Fibroblast of skin of left quadriceps (primary cell): ENCODE results near the gene PPIB.

Experiments used
- DNase-seq, 2 experiments: peaks; one replicate each; pipeline ENCODE4 v3.0.0-alpha.2; 2013; ENCODE audit warnings: low read depth in 2 of 2

The PPIB gene

GRCh38 chr15:64162869-64163658 is at the start of gene PPIB:
TSS of gene PPIB (minus strand) at chr15:64163022. CDS start at chr15:64162986, 36 bp downstream.
- DNase-seq: peak; percentile 95 to 96

- no peak for DNase-seq
These were observed 48.9 kb upstream of the PPIB start for GRCh38 chr15:64211696-64212095.

GRCh38 chr15:64210371-64210770 is 47.5 kb upstream of the PPIB start:
- DNase-seq: no peak

DNA sequence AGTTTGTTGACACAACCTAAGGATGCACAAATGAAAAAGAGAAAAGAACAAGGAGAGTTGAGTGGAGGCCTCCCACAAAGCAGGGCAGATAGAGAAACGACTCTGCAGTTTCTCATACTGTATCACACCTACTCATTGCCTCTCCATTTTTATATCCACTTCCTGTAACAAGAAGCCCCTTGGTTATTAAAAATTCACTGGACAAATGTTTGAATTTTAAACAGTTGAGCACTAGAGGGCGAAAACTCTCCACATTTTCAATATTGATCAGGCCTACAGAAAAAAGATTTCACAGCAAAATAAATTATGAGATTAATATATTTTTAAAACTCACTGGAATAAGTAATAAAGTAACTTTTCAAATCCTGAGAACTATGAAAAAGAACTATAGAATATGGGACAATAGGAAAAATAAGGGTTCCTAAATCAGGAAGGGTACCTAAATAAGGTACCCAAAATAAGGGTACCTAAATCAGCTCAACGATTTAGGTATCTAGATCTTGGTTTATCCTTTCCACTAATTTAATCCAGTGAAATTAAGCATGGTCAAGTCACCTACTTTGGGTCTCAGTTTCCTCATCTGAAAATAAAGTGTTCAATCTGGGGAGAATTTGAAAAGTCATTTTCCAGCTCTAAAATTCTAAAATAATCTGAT is 47.0 kb upstream of the PPIB start:
- peak in 1 of 2 experiments; percentile 29 for DNase-seq

DNA sequence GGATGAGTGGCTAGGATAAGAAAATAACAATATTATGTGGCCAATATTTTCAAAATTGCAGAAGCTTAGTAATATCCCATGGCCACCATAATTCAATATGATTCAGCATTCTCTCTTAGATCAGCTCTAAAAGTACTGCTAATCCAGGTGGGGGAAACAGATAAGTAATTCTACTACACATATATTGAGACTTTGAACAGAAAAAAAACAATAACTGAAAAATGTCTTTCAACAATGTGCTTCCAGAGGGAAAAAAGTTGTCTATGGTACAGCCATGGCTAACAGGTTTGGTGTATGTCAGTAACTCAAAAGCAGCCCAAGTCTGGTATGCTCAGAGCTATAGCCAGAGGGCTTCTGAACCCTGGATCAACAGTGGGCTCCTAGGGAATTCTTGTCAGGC is 42.4 kb upstream of the PPIB start:
- DNase-seq: no peak

DNA sequence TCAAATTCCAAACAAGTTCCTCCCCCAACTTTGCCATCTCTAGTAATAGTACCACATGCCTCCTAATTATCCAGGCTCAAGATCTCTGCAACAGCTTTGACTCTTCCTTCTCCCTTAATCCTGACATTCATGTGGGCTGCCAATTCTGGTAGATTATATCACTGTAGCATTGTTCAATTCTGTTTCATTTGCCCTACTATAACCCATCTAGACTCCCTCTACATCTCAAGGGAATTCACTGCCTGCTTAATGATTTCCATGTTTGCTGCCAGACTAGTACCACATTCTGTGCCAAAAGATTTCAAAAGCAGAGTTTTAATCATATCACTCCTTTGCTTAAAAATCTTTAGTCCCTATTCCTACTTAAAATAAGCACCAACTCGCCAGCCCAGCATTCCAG is 34.6 kb upstream of the PPIB start:
- DNase-seq: peak; percentile 35 to 39

DNA sequence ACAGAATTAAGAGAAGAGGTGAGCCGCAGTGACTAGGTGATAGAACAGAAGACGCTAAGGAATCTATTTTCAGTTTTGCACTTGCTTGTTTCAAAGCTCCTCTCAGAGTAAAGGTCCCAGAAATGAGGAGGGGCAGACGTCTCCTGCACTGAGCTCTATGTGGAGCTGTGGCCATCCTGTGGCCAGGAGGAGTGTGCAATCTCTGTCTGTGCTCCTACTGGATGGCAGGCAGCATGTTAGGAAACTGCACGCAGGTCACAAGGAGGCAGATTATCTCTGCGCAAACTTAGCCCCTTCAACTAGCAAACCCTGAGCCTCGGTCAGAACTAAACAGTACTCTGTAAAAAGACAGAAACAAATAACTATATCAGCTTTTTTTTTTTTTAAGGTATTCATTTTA is 31.1 kb upstream of the PPIB start:
- DNase-seq: no peak

DNA sequence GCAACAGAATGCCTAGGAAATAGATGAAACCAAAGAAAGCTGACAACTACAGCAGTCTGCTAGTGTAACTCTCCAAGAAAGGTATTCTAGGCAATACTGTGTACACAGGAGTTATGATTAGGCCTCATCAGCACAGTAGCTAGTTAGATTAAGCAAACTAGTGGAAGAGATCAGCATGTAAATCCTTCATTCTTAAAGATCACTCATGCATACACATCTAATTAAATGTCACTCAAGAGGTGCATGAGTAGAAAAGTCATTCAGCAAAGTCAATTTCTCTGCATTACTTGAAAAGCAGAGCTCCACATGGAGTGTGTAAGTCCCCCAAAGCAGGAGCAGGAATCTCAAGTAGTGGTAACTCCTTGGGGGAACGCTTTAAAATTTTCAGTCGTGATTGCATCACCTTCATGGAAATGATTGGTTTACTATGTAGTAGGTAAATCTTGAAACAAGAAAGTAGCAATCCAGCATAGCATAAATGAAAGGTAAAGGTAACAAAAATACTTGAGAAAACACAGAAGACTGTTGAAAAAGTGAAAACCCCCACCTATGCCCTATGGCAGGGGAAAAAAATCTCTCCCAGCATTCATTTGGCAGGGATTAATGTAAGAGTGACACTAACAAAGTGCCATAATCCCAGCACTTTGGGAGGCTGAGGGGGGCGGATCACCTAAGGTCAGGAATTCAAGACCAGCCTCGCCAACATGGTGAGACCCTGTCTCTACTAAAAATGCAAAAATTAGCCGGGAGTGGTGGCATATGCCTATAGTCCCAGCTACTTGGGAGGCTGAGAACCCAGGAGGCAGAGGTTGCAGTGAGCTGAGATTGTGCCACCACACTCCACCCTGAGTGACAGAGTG is 29.4 kb upstream of the PPIB start:
- DNase-seq: no peak

GRCh38 chr15:64187396-64188191 is 24.8 kb upstream of the PPIB start:
- peak in 1 of 2 experiments; percentile 25 for DNase-seq

DNA sequence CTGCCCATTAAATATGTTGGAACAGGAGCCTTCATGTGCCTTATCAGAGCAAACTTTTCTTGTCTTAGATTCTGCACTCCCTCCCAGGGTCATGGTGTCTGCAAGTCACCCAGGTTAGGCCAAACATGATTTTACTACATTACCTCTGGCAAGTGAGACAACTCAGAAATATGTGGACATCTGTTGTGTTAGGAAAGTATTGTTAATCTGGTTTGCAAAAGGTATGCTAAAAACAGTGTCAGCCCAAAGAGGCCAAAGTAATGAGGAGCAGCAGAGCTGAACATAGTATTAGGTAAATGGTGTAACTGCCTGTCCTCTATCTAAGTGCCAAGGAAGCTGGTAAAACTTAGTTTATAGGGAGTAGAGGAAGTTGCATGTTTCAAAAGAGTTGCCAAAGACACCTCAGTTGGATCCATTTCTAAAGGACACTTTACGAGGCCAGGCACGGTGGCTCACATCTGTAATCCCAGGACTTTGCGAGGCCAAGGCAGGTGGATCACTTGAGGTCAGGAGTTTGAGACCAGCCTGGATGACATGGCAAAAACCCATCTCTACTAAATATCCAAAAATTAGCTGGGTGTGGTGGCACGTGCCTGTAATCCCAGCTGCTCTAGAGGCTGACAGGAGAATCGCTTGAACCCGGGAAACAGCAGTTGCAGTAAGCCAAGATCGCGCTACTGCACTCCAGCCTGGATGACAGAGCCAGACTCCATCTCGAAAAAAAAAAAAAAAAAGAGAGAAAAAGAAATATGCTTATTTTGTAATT is 22.5 kb upstream of the PPIB start:
- no peak for DNase-seq

GRCh38 chr15:64182859-64183370 is 20.1 kb upstream of the PPIB start:
- no peak for DNase-seq

- DNase-seq: no peak
These were observed 17.5 kb upstream of the PPIB start for GRCh38 chr15:64180235-64180824.

DNA sequence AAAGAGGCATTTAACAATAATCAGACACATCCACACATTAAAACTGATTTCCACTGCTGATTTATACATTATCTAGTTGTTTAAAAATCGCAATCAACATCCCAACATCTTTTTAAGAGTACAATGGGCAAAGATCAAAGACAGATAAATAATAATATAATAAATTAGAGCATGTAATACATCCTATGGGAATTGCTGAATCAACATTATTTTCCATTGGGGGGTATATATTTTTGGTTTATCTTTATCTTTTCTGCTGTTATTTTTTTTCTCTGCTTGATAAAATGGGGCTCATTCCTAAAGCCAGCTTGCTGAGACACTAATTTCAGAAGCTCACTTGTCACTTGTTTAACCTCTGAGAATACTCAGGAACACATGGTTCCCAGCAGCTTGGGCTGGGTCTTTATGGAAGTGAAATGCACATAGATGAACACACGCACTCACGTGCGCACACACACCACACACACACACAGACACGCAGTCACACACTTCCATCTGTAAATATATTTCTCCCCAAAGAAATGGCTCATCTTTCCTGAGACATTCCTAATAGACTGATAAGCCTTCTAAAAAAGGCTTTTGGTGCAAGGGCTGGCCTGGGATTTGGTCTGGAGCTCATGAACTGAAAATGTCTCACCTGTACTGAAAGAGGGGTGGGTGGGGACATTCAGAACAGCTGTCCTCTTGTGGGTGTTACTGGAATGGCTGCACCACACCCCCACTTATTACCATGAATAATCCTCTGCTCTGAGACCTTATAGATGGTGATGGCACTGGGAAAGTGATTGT is 3.5 kb upstream of the PPIB start:
- no peak for DNase-seq

DNA sequence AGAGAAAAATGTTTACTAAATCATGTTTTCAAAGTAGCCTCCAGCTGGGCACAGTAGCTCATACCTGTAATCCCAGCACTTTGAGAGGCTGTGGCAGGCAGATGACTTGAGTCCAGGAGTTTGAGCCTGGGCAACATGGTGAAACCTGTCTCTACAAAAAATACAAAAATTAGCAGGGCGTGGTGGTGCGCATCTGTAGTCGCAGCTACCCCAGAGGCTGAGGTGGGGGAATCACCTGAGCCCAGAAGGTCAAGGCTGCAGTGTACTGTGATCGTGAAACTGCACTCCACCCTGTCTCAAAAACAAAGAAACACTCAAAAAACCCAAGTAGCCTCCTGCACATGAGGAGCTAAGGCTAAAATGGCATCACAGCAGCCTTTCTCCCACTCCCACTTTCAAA is 1.6 kb upstream of the PPIB start:
- DNase-seq: no peak

GRCh38 chr15:64163659-64164362 is 989 bp upstream of the PPIB start:
- no peak for DNase-seq

DNA sequence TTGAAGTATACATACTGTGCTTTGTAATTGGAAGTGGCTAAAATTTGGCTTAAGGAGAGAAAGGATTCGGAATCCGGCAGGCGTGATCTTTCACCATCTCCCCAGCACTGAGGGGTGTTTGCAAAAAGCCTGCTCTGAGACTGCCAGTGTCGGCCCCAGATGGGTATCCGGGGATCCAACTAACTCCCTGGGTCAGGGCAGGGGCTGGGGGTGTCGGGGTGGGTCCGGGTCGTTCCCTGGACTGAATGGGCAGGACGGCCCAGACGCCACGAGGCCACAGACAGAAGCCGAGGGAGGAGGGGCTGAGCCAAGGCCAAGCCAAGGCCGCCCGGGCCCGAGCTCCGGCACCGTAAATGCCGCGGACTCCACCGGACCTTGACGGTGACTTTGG is 349 bp downstream of the PPIB start:
- no peak for DNase-seq

GRCh38 chr15:64161688-64162477 is 939 bp downstream of the PPIB start:
- DNase-seq: no peak
